Osteocyte (in vitro differentiated cells): ENCODE measurements around the gene AIG1. TPM values are rescaled to one million over a fixed set of nuclear protein-coding genes. Genes with fewer than 3 reads are reported as not detected.

ENCODE experiments used
- DNase-seq: peaks from one replicate; pipeline ENCODE4 v3.0.0; 2021; ENCODE audit warnings: mixed read lengths; ENCODE audit not compliant: unreplicated experiment; ENCODE audit errors: extremely low spot score
- H3K27ac Mint-ChIP-seq: one replicate; pipeline ENCODE4 v1.8.0; 2021; ENCODE audit warnings: mild to moderate bottlenecking, mixed read lengths; ENCODE audit not compliant: unreplicated experiment
- H3K27me3 Mint-ChIP-seq: one replicate; pipeline ENCODE4 v1.8.0; 2021; ENCODE audit warnings: mixed read lengths; ENCODE audit not compliant: unreplicated experiment
- H3K36me3 Mint-ChIP-seq: one replicate; pipeline ENCODE4 v1.8.0; 2021; ENCODE audit warnings: mixed read lengths; ENCODE audit not compliant: unreplicated experiment
- H3K4me1 Mint-ChIP-seq: one replicate; pipeline ENCODE4 v1.8.0; 2021; ENCODE audit warnings: mixed read lengths; ENCODE audit not compliant: unreplicated experiment
- H3K4me3 Mint-ChIP-seq: one replicate; pipeline ENCODE4 v1.8.0; 2021; ENCODE audit warnings: mild to moderate bottlenecking, moderate library complexity, mixed read lengths; ENCODE audit not compliant: unreplicated experiment
- H3K9me3 Mint-ChIP-seq: one replicate; pipeline ENCODE4 v1.8.0; 2021; ENCODE audit warnings: mixed read lengths; ENCODE audit not compliant: unreplicated experiment
- CTCF ChIP-seq: fragments of 200-600 bp; sonication (generic); IDR thresholded peaks from 2 replicates; pipeline ENCODE4 v1.5.0; 2021; ENCODE audit warnings: antibody characterized with exemption, mild to moderate bottlenecking, moderate library complexity
- total RNA-seq: library from RNA; stranded (reverse); gene quantifications from 2 replicates; pipeline ENCODE4 v1.2.1, GENCODE V29; 2021

Gene AIG1
- total RNA-seq, 1 donor from 2014 or later: 40.5 TPM

- H3K4me1 Mint-ChIP-seq: peaks cover 29% of the 10 kb centered on the region
- no peak for DNase-seq
- no peak overlapping the region for H3K27ac Mint-ChIP-seq
Observed at GRCh38 chr6:143194095-143194589, 133.5 kb downstream of the AIG1 start.

GRCh38 chr6:143195349-143195845 lies 134.7 kb downstream of the AIG1 start:
- H3K4me3 Mint-ChIP-seq: no peak overlapping the region
- H3K9me3 Mint-ChIP-seq: peaks cover 2% of the 10 kb centered on the region
- no peak overlapping the region for H3K27ac Mint-ChIP-seq
- peaks cover 4% of the 10 kb centered on the region for H3K36me3 Mint-ChIP-seq
- DNase-seq: no peak
- no peaks in the 10 kb centered on the region for H3K27me3 Mint-ChIP-seq
- TF ChIP-seq CTCF: no peak
- peaks cover 19% of the 10 kb centered on the region for H3K4me1 Mint-ChIP-seq

More at GRCh38 chr6:143194095-143194589, 133.5 kb downstream of the AIG1 start:
- TF ChIP-seq CTCF: no peak
- H3K27me3 Mint-ChIP-seq: no peaks in the 10 kb centered on the region
- peaks cover 8% of the 10 kb centered on the region for H3K9me3 Mint-ChIP-seq
- H3K36me3 Mint-ChIP-seq: peaks cover 9% of the 10 kb centered on the region
- H3K4me3 Mint-ChIP-seq: no peak overlapping the region

GRCh38 chr6:143196525-143197225 lies 136.0 kb downstream of the AIG1 start:
- no peak for DNase-seq
- no peak for TF ChIP-seq CTCF
- Mint-ChIP-seq H3K9me3 (no peaks in the 10 kb centered on the region), H3K27me3 (no peaks in the 10 kb centered on the region), H3K36me3 (peaks cover 6% of the 10 kb centered on the region), H3K4me1 (peaks cover 14% of the 10 kb centered on the region), H3K27ac (no peak overlapping the region), H3K4me3 (no peak overlapping the region)

- H3K4me3 Mint-ChIP-seq: no peak overlapping the region
- H3K4me1 Mint-ChIP-seq: peaks cover 10% of the 10 kb centered on the region
- H3K9me3 Mint-ChIP-seq: no peaks in the 10 kb centered on the region
- DNase-seq: no peak
- no peak for TF ChIP-seq CTCF
- H3K27me3 Mint-ChIP-seq: no peaks in the 10 kb centered on the region
- no peak overlapping the region for H3K27ac Mint-ChIP-seq
- peaks cover 6% of the 10 kb centered on the region for H3K36me3 Mint-ChIP-seq
Observed at GRCh38 chr6:143197377-143197776, 136.7 kb downstream of the AIG1 start.

GRCh38 chr6:143198312-143198711 lies 137.6 kb downstream of the AIG1 start:
- Mint-ChIP-seq H3K4me1 (peaks cover 10% of the 10 kb centered on the region), H3K36me3 (peaks cover 10% of the 10 kb centered on the region), H3K27me3 (no peaks in the 10 kb centered on the region), H3K9me3 (peaks cover 1% of the 10 kb centered on the region), H3K4me3 (no peak overlapping the region), H3K27ac (no peak overlapping the region)
- no peak for TF ChIP-seq CTCF
- no peak for DNase-seq
